Suppressor macrophage treated with lipopolysaccharide for 1 hour (primary cell): Measurements from ENCODE around the gene SSPN.

ENCODE experiments used
- DNase-seq, 3 donors: peaks; one replicate each; pipeline ENCODE4 v3.0.0-alpha.2; 2020 to 2022

The SSPN gene

DNA sequence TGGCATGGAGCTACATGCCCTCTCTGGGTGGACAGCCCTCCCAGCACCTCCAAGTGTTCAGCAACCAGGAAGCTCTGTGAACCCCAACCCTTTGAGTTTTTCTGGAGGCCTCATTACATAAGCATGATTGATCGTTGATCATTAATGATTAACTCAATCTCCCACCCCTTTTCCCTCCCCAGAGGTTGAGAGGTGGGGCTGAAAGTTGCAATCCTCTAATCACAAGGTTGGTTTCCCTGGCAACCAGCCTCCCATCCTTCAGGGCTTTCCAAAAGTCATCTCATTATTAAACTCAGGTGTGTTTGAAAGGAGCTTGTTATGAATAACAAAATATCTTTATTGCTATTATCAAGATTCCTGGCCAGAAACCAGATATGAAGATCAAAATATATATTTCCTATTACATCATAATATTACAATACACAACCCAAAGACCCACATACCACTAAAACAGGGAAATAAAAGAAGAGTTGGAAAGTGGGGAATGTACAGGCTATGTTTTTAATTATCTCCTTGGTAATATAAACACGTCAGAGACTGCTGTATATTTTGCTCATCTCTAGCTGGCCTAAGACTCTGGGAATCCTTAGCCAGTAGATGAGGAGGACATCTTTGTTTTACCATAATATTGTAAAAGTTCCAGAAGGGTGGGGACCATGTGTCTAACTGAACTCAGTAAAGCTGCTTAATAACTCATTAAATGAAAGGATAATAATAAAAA, 73.6 kb downstream of the SSPN start:
- DNase-seq = no peak

DNA sequence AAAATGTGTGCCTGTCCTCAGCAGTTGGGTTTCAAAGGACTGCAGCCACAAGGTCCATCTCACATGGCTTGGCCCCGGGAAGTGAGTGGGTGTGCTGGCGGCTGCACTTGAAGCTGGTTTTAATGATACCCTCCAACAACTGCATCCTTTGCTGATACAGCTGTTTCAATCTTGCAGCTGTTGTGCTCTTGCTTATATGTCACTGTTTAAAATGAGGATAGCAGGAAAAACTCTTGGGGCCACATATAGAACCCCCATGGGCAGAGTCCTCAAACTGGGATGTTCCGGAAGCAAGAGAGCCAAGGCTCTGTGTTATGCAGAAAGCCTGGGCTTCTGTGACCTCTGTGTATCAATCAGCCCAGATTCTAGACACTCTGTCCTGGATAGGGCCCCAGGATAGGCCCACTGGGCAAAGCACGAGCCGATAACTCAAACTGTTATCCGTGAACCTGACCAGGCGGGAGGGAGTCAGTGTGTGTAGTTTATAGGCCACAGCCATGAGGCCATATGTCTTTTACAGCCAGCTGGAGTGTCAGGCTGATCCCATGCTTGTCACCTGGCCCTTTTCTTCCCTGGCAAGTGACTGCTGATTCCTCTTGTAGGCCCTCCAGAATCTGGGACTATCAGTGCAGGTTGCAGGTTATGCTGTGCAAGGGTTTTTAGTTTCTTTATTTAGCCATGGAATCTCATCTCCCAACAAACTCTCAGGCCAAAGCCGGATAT, 74.3 kb downstream of the SSPN start:
- no peak for DNase-seq

GRCh38 chr12:26271024-26271423, 75.7 kb downstream of the SSPN start:
- DNase-seq = no peak

DNA sequence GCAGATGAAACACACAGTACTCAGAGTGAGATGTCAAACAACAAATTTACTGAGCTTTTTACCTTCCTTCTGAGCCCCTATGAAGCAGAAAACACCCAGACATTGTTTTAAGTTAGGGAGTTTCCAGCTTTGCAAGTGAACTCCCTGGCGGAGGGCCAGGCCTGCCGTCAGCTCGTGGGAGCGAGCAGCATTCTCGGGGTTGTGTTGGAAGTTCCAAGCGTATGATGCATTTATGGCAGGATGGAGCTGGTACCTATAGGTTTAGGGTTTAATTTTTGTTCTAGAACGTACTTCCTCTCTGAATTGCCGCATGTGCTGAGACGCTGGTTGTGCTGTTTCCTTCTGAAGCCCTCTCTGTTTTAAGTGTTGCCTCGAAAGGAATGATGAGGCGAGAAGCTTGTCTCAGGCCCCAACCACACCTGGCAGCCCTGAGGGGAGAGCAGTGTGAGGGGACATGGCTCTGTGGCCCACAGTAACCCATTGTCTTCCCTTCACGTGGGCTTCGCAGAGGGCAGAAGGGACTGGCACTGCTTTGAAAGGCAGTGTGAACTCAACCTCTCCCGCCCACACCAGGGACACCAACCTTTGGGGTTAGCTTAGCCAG, 76.6 kb downstream of the SSPN start:
- peak; percentile 89 to 95 (median 94) for DNase-seq

DNA sequence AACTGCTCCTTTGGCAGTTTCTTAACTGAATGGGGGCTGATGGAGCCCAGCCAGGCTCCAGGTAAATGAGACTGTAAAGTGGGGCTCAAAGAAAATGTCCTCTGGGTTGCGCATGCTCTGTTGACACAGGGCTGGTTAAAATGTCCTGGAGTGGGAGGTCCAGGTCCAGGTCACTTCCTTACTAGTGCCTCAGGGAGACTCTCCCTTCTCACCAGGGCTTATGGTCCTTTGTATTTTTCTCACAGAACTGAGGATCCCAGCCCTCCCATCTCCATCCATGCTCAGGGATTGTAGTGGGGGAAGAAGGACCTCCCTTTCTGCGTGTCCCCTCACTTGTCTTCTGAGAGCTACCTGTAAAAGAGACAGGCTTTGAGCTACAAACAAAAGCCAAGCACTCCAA, 77.5 kb downstream of the SSPN start:
- DNase-seq = peak in 1 of 3 donors; percentile 12

DNA sequence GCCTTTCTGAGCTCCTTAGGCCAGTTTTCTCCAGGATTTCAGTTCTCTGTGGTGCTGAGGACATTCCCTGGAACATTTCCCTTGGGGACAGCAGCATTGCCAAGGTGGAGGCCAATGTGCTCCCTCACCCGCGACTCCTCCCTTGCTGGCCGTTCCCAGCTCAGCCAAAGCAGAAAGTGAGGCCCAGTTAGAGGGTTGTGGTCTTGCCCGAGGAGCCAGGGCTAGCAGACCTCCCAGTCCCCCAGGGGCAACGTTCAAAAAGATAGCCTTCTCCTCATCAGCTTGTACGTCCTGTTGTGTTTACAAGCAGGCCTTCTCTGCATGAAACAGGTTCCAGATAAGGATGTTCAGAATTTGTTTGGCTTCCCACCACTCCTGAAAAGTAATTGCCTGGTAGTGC, 78.4 kb downstream of the SSPN start:
- no peak for DNase-seq

DNA sequence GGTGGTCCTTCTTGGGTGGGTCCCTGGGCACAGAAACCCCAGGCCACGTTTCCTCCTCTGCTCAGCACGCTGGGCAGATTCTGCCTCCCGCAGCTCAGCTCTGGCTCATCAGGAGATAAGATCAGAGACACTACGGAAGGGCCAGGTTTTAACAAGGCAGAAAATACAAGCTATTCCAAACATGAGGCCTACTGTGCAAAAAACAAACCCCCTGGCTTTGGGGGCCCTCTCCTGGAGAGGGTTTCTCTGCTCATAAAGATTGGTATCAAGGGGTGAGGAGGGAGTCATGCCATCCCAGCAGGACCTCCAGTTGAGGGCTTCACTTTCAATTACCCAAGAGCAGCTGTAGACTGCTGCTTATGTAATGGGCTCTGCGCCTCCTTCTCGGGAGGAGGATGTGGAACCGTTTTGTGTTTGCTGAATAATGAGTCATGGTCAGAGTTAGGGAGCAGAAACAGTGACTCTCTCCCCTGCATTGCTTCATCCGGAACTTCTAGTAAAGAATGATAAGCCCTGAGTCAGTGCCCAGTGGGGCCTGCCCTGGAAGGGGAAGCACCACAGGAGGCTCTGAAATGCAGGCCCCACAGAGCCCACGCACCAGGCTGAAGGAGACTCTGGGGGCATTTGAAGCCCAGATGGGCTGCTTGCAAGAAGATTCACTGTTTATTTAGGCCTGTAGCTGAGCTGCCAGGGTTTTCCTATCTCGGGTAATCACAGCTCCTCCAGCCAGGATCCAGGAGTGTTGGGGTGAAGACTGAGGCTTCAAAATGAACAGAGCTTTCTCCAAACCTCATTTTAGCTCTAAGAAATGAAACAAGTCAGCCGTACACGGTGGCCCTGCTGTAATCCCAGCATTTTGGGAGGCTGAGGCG, 79.3 kb downstream of the SSPN start:
- DNase-seq = peak; percentile 97 to 100 (median 99)

- DNase-seq = peak; percentile 29 to 51 (median 46)
Measured at GRCh38 chr12:26275313-26276131, 80.1 kb downstream of the SSPN start.

GRCh38 chr12:26276709-26277108, 81.3 kb downstream of the SSPN start:
- peak; percentile 56 to 79 (median 70) for DNase-seq

GRCh38 chr12:26277506-26278246, 82.3 kb downstream of the SSPN start:
- peak; percentile 63 to 83 (median 65) for DNase-seq

DNA sequence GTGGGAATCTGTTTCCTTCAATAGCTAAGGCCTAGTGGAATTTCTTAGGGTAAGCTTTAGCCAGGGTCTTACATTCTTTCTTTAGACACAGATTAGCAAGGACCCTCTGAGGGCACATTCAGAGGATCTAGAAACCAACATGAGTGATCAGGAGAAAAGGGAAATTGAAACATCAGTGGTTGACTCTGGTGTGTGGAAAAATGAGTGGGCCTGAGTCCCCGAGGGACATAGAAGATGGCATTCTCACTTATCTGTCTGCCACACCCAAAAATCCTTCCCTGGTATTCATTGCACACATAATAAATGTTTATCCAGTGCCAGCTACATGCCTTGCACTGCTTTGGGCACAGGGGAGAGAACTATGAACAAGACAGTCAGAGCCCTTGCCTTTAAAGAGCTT, 82.9 kb downstream of the SSPN start:
- peak; percentile 47 to 63 (median 56) for DNase-seq

DNA sequence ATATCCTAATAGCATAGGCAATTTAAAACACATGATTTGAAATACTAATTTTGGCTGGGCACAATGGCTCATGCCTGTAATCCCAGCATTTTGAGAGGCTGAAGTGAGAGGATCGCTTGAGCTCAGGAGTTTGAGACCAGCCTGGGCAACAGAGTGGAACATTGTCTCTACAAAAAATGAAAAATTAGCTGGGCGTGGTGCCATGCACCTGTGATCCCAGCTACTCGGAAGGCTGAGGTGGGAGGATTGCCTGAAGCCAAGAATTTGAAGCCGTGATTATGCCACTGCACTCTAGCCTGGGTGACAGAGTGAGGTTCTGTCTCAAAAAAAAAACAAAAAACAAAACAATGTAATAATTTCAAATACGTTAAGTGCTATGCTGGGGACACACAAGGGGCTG, 83.3 kb downstream of the SSPN start:
- no peak for DNase-seq

DNA sequence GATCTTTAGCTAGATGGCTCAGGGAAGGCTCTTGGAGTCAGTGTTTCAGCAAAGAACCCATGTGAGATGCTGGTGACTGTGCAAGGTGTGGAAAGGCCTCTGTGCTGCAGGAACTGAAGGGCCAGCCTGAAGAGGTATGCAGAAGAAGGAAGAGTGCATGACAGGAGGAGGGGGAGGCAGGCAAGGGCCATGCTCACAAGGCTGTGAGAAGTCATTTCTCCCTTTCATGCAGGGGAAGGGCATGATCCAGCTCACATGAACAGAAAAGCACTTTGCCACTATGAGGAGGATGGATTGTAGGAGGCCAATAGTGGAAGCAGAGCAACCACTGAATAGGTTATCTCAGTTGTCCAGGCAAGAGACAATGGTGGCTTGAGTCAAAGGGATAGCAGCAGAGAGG, 83.7 kb downstream of the SSPN start:
- DNase-seq = peak; percentile 36 to 54 (median 39)

DNA sequence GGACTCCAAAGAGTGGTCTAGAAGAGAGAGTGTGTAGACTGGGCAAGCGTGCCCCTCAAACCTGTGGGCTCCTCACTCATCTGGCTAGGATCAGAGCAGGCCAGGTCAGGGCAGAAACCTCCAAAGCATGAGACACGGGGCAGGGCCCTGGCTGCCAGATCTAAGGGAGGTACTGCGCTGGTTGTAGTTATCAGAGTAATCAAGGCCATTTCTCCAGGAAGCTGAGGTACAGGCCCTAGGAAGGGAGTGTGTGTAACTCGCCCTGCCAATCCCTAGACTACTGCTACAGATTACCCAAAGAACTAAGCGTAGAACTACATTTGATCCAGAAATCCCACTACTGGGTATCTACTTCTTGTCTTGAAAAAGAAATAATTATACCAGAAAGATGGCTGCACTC, 84.5 kb downstream of the SSPN start:
- no peak for DNase-seq

GRCh38 chr12:26280869-26281268, 85.5 kb downstream of the SSPN start:
- DNase-seq = no peak

- DNase-seq = no peak
Measured at GRCh38 chr12:26281320-26281719, 85.9 kb downstream of the SSPN start.

GRCh38 chr12:26282339-26282940, 87.1 kb downstream of the SSPN start:
- peak in 2 of 3 donors; percentile 35 to 44 for DNase-seq

DNA sequence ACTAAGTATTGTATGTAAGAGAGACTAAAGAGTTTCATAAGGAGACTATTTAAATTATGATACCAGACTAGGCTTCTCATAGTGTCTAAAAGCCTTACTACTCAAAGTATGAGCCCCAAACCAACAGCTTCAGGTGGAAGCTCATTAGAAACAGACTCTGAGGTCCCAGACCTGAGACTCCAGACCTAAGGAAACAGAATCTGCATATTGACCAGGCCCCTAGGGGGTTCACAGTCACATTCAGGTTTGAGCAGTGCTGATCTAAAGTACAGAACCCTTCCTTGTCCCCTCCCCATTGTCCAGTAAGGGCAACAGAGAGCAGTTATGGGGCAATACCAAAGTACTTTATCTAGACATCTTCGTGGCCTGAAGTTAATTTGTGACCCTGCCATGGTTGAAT, 87.7 kb downstream of the SSPN start:
- no peak for DNase-seq

GRCh38 chr12:26283617-26284016, 88.2 kb downstream of the SSPN start:
- no peak for DNase-seq

DNA sequence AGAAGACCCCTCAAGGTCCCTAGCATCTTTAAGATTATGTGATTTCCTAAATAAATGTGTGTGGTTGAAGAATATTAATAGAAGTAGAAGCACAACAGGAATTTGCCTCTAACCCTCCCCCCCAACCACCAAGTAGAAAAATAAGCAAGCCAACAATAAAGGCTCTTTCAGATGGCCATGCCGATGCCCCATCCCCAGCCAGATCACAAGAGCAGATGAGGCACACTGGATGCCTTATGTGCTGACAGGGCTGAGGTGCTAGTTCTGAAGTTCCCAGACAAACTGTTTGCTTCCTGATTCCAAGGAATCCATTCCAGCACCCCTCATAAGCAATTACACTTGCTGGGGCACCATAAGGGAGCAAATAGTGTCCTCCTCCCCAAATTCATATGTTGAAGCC, 90.0 kb downstream of the SSPN start:
- DNase-seq = no peak

GRCh38 chr12:26286186-26286585, 90.8 kb downstream of the SSPN start:
- no peak for DNase-seq
